IMR-90 (cell line): ENCODE data around the gene SCN10A.

Experiments used
- MAFK ChIP-seq: IDR thresholded peaks from 2 replicates; pipeline ENCODE4 v1.6.1; 2012; ENCODE audit warnings: low read depth, low read length, improper control_type of control experiment
- RCOR1 ChIP-seq: IDR thresholded peaks from 2 replicates; pipeline ENCODE4 v1.6.1; 2012; ENCODE audit warnings: mild to moderate bottlenecking, low read length, improper control_type of control experiment; ENCODE audit not compliant: insufficient replicate concordance
- TF ChIP-seq, protein P1 (sequence below): conservative IDR thresholded peaks from 2 replicates; pipeline ENCODE4 v1.5.1; 2012; ENCODE audit warnings: mild to moderate bottlenecking, low read depth, low read length, improper control_type of control experiment
- TF ChIP-seq, protein P2 (sequence below): fragments of 150-350 bp; IDR thresholded peaks from 2 replicates; pipeline ENCODE4 v1.6.1; 2017; ENCODE audit warnings: mild to moderate bottlenecking, antibody characterized with exemption, low read length, low read depth

DNA sequence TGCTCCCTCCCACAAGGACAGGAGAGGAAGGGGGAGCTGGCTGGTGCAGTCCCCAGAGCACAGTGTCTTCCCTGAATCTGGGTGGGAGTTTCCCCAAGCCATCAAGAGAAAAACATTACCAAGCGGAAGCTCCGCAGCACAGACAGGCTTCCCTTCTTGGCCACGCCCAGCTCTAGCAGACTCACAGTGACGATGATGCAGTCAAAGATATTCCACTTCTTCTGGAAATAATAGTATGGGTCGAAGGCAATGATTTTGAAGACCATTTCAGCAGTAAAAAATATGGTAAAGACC, 76.7 kb downstream of the SCN10A start:
- TF ChIP-seq, protein P1, sequence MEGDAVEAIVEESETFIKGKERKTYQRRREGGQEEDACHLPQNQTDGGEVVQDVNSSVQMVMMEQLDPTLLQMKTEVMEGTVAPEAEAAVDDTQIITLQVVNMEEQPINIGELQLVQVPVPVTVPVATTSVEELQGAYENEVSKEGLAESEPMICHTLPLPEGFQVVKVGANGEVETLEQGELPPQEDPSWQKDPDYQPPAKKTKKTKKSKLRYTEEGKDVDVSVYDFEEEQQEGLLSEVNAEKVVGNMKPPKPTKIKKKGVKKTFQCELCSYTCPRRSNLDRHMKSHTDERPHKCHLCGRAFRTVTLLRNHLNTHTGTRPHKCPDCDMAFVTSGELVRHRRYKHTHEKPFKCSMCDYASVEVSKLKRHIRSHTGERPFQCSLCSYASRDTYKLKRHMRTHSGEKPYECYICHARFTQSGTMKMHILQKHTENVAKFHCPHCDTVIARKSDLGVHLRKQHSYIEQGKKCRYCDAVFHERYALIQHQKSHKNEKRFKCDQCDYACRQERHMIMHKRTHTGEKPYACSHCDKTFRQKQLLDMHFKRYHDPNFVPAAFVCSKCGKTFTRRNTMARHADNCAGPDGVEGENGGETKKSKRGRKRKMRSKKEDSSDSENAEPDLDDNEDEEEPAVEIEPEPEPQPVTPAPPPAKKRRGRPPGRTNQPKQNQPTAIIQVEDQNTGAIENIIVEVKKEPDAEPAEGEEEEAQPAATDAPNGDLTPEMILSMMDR = no peak
- TF ChIP-seq RCOR1 (no peak), MAFK (no peak)
- TF ChIP-seq, protein P2, sequence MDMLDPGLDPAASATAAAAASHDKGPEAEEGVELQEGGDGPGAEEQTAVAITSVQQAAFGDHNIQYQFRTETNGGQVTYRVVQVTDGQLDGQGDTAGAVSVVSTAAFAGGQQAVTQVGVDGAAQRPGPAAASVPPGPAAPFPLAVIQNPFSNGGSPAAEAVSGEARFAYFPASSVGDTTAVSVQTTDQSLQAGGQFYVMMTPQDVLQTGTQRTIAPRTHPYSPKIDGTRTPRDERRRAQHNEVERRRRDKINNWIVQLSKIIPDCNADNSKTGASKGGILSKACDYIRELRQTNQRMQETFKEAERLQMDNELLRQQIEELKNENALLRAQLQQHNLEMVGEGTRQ = no peak
